SIG-M5 treated with dmso at 0.1 percent for 504 hours (cell line): ENCODE data around the gene MOV10L1.
A peak's percentile ranks its signal among the peaks of the same experiment; 100 is the strongest.
"Not testable (repeated sequence)": the region's sequence is repeated elsewhere in the genome, so short reads cannot be mapped to it uniquely, and the experiment has no call there.

ENCODE experiments used
- DNase-seq: peaks from one replicate; lab custom pipeline; 2025; ENCODE audit not compliant: unreplicated experiment; lab: John Stamatoyannopoulos, UW

MOV10L1 gene

DNA sequence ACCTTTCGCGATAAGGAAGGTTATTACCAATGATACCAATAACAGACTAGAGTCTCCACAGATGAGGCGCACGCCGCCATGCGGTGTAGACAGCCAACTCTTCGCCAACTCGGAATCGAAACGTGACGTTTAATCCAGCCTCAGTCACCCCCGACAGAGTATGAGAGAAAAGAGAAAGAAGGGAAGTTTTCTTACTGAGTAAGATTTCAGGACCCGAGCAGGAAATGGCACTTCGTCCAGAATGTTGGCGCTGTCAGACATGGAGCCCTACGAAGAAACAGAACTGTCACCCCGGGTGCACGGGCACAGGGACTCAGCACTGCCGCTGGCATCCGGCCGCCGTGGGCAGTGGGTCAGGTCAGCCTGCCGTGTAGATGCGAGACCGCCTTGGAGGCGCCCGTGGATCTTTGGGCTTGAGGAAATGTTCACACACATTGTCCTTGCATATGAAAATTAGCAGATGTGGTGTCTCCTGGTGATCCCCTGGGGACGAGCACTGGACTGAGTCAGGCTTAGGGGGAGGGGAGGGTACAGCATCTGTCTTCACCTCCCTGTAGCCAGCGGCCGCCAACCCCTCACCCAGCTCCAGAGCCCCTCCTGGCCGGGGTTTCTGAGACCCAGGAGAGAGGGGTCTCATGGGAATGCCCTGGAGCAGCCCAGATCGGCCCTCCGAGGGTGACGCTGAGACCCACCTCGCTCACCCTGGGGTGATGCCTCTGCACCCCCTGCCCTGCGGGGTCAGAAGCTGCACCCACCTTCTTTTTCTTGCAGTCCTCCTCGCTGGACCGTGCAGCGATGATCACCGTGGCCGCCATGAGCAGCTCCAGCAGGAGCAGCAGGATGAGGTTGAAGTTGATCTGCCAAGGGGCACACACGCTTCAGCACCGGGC, 12.9 kb upstream of the MOV10L1 start:
- no peak for DNase-seq

DNA sequence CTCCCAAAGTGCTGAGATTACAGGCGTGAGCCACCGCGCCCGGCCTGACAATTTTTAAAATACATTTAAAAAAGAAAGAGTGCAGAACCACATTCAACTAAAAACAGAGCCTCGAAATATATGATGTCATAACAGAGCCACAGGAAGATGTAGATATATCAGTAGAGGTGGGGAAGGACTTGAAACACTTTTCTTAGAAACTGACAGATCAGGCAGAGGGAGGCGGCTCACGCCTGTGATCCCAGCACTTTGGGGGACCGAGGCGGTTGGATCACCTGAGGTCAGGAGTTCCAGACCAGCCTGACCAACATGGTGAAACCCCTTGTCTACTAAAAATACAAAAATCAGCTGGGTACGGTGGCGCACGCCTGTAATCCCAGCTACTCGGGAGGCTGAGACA, 11.6 kb upstream of the MOV10L1 start:
- DNase-seq = no peak

DNA sequence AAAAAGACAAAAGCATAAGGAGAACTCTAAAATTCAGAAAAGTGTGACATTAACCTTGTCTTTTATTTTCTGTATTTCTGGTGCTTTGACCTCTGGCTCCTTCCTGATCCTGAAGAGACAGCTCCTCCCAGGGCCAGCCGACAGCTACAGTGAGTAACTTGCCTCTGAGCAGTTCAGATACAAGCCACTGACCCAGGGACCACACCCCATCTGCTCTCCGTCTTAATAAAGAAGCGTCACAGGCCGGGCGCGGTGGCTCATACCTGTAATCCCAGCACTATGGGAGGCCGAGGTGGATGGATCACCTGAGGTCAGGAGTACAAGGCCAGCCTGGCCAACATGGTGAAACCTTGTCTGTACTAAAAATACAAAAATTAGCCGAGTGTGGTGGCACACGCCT, 11.0 kb upstream of the MOV10L1 start:
- DNase-seq = no peak

- DNase-seq = no peak
Measured at GRCh38 chr22:50080077-50080465, 9.7 kb upstream of the MOV10L1 start.

DNA sequence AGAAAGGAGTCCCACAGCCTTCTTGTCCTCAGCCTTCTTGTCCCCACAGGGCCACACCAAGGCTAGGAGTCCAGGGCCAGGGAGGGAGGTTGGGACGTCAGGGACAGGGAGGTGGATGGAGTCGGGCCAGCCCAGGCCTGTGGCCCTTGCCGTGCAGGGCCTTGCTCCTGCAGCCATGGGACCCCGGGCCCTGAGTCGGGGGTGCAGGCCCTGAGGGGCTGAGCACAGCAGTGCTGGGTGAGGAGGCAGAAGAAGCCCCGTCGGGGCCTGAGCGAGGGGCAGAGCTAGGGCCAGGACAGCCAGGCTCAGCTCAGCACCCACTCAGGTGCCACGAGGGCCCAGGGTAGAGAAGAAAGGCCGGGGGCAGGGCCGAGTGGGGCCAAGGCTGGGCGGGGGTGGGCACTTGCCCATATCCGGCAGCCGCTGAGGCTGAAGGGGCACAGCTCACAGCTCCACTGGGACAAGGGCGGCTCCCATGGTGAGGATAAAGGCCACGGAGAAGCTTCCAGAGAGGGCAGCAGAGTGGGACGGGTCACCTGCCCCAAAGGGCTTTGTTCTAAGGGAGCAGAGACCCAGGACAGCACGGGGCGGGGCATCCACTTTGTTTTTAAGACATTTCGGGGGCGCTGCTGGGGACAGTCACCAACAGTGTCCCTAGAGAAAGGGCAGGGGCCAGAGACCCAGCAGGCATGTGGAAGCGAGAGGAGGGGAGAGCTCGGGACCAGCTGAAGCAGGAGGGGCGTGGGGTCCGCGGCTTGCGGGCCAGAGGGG, 8.2 kb upstream of the MOV10L1 start:
- no peak for DNase-seq

DNA sequence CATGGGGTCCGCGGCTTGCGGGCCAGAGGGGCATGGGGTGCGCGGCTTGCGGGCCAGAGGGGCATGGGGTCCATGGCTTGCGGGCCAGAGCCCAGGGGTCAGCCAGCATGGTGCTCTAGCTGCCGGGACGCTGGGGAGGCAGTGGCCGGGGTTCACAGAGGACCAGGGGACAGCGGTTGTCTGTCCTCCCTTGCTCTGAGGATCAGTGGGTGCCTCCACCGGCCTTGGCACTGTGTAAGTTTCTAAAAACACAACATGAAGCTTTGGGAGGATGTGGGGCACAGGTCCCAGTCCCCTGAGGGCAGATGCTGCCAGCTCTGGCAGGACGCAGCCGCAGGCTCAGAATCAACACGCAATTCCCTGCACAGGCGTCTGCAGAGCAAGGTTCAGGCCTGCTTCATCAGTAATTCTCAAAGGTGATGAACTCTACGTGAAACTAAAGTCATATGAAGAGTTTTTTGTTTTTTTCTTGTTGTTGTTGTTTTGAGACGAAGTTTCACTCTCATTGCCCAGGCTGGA, 7.5 kb upstream of the MOV10L1 start:
- no peak for DNase-seq

- no peak for DNase-seq
Measured at GRCh38 chr22:50082961-50083461, 6.8 kb upstream of the MOV10L1 start.

GRCh38 chr22:50083462-50084079, 6.2 kb upstream of the MOV10L1 start:
- no peak for DNase-seq

GRCh38 chr22:50084080-50084477, 5.7 kb upstream of the MOV10L1 start:
- no peak for DNase-seq

GRCh38 chr22:50084614-50085021, 5.2 kb upstream of the MOV10L1 start:
- no peak for DNase-seq

GRCh38 chr22:50085211-50085972, 4.4 kb upstream of the MOV10L1 start, which contains the start of gene MLC1:
Gene MLC1, minus strand, starts transcription at chr22:50085426. Its CDS starts 524 bp downstream, at chr22:50084902.
- DNase-seq = peak; percentile 92

- DNase-seq = no peak
Measured at GRCh38 chr22:50086526-50086925, 3.3 kb upstream of the MOV10L1 start.

GRCh38 chr22:50086975-50087374, 2.8 kb upstream of the MOV10L1 start:
- not testable (repeated sequence) for DNase-seq

- DNase-seq = no peak
Measured at GRCh38 chr22:50087646-50088045, 2.2 kb upstream of the MOV10L1 start.

GRCh38 chr22:50088096-50088495, 1.7 kb upstream of the MOV10L1 start:
- DNase-seq = no peak

DNA sequence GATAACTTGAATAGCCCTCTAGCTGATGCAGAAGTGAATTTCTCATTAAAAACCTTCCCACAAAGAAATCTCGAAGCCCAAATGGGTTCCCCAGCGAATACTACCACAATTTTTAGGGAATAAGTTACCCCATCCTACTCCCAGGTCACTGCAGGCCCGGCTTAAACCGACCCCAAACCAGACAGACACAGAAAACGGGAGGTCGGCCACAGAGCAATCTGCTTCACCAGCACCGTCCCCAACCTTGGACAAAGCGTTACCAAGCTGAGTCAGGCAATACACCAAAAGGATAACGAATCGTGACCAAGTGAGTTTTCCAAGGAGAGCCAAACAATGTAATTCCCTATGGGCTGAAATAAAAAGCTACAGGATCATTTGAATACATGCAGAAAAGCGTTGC, 575 bp upstream of the MOV10L1 start:
- no peak for DNase-seq

DNA sequence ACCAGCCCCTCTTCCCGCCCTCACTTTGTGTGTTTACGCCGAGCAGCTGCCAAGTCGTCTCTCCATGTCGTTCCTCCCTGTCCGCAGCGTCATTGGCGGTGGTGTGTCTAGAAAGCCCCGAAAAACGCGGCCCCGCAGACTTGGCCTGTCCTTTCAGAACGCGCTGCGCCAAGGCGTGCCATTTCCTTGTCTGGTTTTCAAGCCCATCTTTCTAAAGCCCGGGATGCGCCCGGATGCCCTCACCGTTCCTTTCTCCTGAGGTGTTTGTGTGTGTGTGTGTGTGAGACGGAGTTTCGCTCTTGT, 557 bp downstream of the MOV10L1 start:
- DNase-seq = no peak

DNA sequence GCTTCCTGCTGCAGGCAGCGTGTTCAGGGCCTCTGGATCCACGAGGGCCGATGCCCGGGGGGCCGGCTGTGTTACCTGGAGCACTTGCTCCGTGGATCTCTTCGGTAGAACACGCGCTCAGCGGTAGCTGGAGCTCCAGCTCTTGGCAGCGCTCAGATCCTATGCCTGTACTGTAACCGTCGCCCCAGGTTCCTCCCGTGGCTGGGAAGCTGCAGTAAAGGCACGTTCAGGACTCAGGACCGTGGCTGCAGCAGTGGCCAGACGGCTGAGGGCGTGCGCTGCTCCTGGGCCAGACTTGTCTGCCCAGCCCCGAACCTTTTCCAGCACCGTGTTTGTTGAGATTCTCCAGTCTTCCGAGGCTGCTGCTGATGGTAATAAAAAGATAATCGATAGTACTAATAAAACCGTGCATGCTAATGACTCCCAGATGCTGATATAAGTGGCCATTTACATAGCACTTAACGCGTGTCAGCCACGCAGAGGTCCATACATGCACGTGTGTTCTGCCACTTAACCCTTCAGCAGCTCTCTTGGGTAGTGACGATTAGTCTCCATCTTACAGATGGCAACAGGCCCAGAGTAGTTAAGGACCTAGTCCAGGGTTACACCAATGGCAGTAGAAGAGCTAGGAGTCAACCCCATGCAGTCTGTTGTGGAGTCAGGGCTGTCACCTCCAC, 1.4 kb downstream of the MOV10L1 start:
- DNase-seq = no peak

- DNase-seq = no peak
Measured at GRCh38 chr22:50092342-50092741, 2.5 kb downstream of the MOV10L1 start.

DNA sequence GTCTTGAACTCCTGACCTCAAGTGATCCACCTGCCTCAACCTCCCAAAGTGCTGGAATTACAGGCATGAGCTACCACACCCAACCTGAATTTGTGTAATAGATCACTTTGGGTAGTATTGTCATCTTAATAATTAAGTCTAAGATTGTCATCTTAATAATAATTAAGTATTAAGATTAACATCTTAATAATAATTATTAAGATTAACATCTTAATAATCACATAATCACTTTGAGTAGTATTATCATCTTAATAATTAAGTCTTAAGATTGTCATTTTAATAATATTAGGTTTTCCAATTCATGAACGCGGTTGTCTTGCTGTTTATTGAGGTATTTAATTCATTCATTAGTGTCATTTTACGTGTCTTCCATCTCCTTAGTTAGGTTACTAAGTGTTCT, 8.2 kb downstream of the MOV10L1 start:
- DNase-seq = no peak
